ENCODE data around the gene CORO2A. TPM values are rescaled to one million over a fixed set of nuclear protein-coding genes. Genes with fewer than 3 reads are reported as not detected.
A peak's percentile ranks its signal among the peaks of the same experiment; 100 is the strongest.

Gene CORO2A
- total and polyA plus RNA-seq, 2 of the 13 experiments (the other 11 are each of a cell fraction or from before 2014, with no cell fraction given): 14.4 to 15.3 TPM

DNA sequence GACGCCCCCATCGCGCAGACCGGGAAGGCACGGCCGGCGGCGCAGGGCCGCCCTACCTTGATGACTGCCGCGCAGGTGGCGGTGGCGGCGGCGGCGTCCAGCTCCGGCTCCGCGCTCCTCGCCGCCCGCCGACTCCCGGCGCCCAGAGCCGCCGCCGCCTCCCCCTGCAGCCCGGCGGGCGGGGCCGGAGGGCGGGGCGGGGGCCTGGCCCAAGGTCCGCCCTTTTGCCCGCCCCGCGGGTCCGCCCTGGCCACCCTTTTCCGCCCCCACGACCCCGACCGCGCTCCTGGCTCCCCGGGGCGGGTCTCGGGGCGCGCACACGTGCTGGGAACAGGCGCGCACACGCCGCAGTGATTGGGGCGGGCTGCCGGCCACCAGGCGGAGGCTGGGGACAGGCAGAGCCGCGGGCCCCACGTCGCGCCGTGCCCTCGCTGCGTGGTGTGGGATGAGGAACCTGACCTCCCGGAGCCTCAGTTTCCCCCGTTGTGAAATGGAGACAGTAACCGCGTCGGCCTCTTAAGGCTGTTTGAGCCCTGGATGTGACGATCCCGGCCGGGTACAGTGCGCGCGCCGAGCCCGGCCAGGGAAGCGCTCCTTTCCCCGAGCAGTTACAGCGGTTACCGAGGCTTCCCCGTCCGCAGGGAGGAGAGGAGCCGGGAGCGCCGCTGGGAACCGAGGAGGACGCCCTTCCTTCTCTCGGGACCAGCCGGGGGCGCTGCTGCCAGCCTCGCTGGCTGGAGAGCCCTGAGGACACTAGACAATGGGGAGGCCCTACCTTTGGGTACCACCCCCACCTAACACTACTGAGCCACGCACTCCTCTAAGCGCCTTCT lies at the start of gene CORO2A (continued):
- TF ChIP-seq PTBP1 (IDR thresholded peaks at IDR 0.05; ENCODE audit: low read depth, low read length, poor library complexity, severe bottlenecking): peak; percentile 57
- TF ChIP-seq ZNF34 (CRISPR knock-in tag; IDR thresholded peaks at IDR 0.05; ENCODE audit: borderline replicate concordance): no peak
- TF ChIP-seq EEA1 (CRISPR knock-in tag; IDR thresholded peaks at IDR 0.05; ENCODE audit: borderline replicate concordance): peak; percentile 51; the same call in 1 of the 2 replicates
- TF ChIP-seq PAWR (CRISPR knock-in tag; IDR thresholded peaks at IDR 0.05; ENCODE audit: borderline replicate concordance): no peak
- no peak for TF ChIP-seq TP53 (CRISPR knock-in tag; conservative IDR thresholded peaks at IDR 0.05)
- TF ChIP-seq SALL1 (CRISPR knock-in tag; IDR thresholded peaks at IDR 0.05): peak; percentile 77
- no peak for TF ChIP-seq MAFK (conservative IDR thresholded peaks at IDR 0.05 in 1 of 2, IDR thresholded peaks at IDR 0.05 in 1 of 2; ENCODE audit: low read length in 2 of 2)
- no peak for TF ChIP-seq ZBTB2 (CRISPR knock-in tag; IDR thresholded peaks at IDR 0.05; ENCODE audit: low read depth)
- TF ChIP-seq ZBTB3 (CRISPR knock-in tag; IDR thresholded peaks at IDR 0.05; ENCODE audit: borderline replicate concordance, low read depth): no peak
- peak; percentile 31; the same call in 1 of the 2 replicates for TF ChIP-seq MTA1 (CRISPR knock-in tag; IDR thresholded peaks at IDR 0.05; ENCODE audit: borderline replicate concordance)
- 0 out of 2 replicates have a peak, but pooled peaks have one; percentile 69 for TF ChIP-seq ISX (CRISPR knock-in tag; conservative IDR thresholded peaks at IDR 0.05)
- TF ChIP-seq ERF (CRISPR knock-in tag; IDR thresholded peaks at IDR 0.05): peak; percentile 77; the same call in 1 of the 2 replicates
- TF ChIP-seq BCL6 (CRISPR knock-in tag; IDR thresholded peaks at IDR 0.05): peak; percentile 41; the same call in 1 of the 2 replicates
- TF ChIP-seq HIVEP1 (CRISPR knock-in tag; IDR thresholded peaks at IDR 0.05): peak; percentile 41; the same call in 1 of the 2 replicates
- TF ChIP-seq SSRP1 (CRISPR knock-in tag; IDR thresholded peaks at IDR 0.05): no peak
- TF ChIP-seq PHF5A (CRISPR knock-in tag; IDR thresholded peaks at IDR 0.05; ENCODE audit: low read depth, unreplicated experiment): no peak
- TF ChIP-seq RFX5 (IDR thresholded peaks at IDR 0.05; ENCODE audit: low read depth, low read length): no peak
- peak; percentile 45 for TF ChIP-seq PAXIP1 (CRISPR knock-in tag; conservative IDR thresholded peaks at IDR 0.05)
- TF ChIP-seq AKNA (CRISPR knock-in tag; IDR thresholded peaks at IDR 0.05; ENCODE audit: borderline replicate concordance): no peak

Data from HepG2 (cell line).